ENCODE results near the gene PRKAA1. TPM values are rescaled to one million over a fixed set of nuclear protein-coding genes. Genes with fewer than 3 reads are reported as not detected.
A peak's percentile ranks its signal among the peaks of the same experiment; 100 is the strongest.
"Not testable (repeated sequence)": the region's sequence is repeated elsewhere in the genome, so short reads cannot be mapped to it uniquely, and the experiment has no call there.

PRKAA1 gene
- total and polyA plus RNA-seq, 8 donors = 17.5 to 42.9 (median 30.6) TPM

DNA sequence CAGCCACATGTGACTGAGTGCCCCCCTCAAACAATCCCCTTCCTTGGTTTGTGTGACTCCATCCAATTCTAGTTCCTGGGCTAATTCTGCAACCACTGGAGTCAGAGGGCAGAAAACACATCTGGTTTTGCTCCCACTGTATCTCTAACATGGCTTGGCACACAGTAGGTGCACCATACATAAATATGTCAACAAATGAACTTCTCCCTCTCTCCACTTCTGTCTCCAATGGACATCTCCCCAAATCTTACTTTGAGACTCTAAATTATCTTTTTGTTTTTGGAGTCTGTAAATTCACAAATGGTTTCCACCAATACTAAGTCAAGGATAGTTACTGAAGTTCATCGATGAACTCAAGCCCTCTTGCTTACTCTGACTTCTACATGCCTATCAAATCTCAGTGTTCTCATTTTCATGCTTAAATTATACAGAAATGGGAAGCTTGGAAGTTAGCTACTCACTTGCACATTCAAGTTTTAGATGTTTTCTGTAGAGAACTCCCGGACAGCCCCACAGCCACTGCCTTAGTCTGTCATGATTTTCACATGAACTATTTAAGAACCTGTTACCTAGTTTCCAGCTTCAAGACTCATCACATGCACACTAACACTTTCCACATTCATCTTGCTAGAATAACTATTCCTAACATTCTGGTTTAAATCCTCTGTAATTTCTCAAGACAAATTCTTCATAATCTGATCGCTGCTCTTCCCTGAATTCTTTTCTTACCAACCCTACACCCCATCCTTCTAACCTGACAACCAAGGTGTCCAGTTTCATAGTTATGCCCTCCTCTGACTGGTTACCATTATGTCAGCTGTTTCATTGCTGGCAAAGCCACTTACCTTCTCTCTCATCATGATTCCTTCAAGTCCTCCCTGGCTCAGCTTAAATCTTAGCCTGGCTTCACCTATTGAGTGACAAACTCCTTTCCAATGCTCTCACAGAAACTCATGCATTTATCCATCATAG, 30.8 kb upstream of the PRKAA1 start:
- Histone ChIP-seq H3K9me3 (no peaks in the 10 kb centered on the region), H3K27ac (no peak overlapping the region), H3K4me1 (peaks cover 11 to 13% (median 13%) of the 10 kb centered on the region in 3 donors), H3K4me3 (no peak overlapping the region), H3K36me3 (peaks cover 0 to 63% (median 45%) of the 10 kb centered on the region in 3 donors), H3K27me3 (no peaks in the 10 kb centered on the region)
- WGBS, 2 donors = 97 to 98% methylated on average over 3 of the region's 3 CpGs
- FAIRE-seq (no peak), ATAC-seq (no peak), DNase-seq (no peak)
- no peak for TF ChIP-seq CTCF (IDR thresholded peaks at IDR 0.05)
- intact Hi-C loops (cut with DNase I) = no loop called here

DNA sequence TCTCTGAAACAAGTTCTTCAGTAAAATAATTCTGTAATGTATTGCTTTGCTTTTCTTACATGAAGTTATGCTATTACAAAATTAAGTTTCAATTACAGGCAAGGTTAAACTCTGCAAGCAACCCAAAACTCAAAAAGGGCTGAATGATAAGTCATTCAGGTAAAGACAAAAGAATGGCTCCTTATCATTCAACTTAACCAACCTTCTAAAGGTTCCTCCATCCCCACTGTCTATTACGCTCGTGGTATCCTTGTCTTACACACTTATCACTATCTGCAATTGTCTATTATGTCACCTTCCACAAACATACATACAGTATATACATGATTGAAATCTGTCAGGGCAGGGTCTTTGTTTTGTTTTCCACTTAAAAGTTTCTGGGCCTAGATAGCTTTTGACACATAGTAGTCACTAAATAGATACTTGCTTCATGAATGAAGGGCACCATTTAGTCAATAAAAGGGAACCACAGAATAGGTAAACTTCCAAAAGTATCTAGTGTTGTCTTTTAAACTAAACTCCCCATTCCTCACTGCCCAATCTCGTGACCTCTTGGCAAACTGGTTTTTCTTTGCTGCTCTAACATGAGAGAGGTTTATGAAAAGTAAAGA, 30.0 kb upstream of the PRKAA1 start:
- Histone ChIP-seq H3K4me3 (no peak overlapping the region), H3K27ac (no peak overlapping the region), H3K36me3 (peaks cover 0 to 59% (median 43%) of the 10 kb centered on the region in 3 donors), H3K4me1 (peaks cover 3 to 9% (median 8%) of the 10 kb centered on the region in 3 donors), H3K27me3 (no peaks in the 10 kb centered on the region), H3K9me3 (no peaks in the 10 kb centered on the region)
- intact Hi-C loops (cut with DNase I) = no loop called here
- ATAC-seq (no peak), DNase-seq (no peak), FAIRE-seq (no peak)
- TF ChIP-seq CTCF (IDR thresholded peaks at IDR 0.05) = no peak
- 83 to 88% methylated on average over 3 of the region's 3 CpGs for WGBS, 2 donors

- TF ChIP-seq CTCF (IDR thresholded peaks at IDR 0.05) = no peak
- Histone ChIP-seq H3K27me3 (no peaks in the 10 kb centered on the region), H3K27ac (no peak overlapping the region), H3K4me1 (peaks cover 0 to 2% (median under 1%) of the 10 kb centered on the region in 3 donors), H3K9me3 (no peaks in the 10 kb centered on the region), H3K4me3 (no peak overlapping the region), H3K36me3 (peaks cover 0 to 51% (median 37%) of the 10 kb centered on the region in 3 donors)
- FAIRE-seq (no peak), DNase-seq (no peak), ATAC-seq (no peak)
- intact Hi-C loops (cut with DNase I) = no loop called here
- WGBS, 2 donors = 88 to 92% methylated on average over 14 of the region's 14 CpGs
These were observed 29.2 kb upstream of the PRKAA1 start for GRCh38 chr5:40827188-40827977.

DNA sequence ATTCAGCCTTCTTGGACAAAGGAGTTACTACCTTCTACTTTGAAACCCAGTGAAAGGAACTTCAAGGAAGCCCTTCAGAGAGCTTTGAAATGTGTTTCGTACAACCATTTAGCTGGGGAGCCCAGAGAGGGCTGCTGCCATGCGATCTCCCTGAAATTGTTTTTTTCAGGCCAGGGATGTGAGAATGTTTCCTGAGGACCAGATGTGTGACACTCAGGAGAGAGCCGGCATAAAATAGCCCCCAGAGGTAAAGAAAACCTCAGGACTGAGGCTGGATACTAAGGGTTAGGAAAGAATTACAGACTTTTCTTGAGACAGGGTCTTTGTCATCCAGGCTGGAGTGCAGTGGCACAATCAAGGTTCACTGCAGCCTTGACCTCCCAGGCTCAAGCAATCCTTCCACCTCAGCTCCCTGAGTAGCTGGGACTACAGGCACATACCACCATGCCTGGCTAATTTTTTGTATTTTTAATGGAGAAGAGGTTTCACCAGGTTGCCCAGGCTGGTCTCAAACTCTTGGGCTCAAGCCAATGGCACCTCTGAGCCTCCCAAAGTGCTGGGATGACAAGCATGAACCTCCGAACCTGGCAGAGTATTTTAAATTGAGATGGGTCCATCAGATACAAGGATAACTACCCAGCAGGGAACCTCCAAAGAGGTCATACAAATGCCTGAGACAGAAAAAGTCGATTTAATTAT, 28.5 kb upstream of the PRKAA1 start:
- WGBS, 2 donors = 91 to 93% methylated on average over 5 of the region's 5 CpGs
- Histone ChIP-seq H3K27me3 (no peaks in the 10 kb centered on the region), H3K27ac (no peak overlapping the region), H3K9me3 (no peaks in the 10 kb centered on the region), H3K4me1 (no peaks in the 10 kb centered on the region), H3K36me3 (peaks cover 0 to 44% (median 30%) of the 10 kb centered on the region in 3 donors), H3K4me3 (no peak overlapping the region)
- FAIRE-seq (no peak), DNase-seq (no peak), ATAC-seq (no peak)
- no peak for TF ChIP-seq CTCF (IDR thresholded peaks at IDR 0.05)
- intact Hi-C loops (cut with DNase I) = no loop called here

DNA sequence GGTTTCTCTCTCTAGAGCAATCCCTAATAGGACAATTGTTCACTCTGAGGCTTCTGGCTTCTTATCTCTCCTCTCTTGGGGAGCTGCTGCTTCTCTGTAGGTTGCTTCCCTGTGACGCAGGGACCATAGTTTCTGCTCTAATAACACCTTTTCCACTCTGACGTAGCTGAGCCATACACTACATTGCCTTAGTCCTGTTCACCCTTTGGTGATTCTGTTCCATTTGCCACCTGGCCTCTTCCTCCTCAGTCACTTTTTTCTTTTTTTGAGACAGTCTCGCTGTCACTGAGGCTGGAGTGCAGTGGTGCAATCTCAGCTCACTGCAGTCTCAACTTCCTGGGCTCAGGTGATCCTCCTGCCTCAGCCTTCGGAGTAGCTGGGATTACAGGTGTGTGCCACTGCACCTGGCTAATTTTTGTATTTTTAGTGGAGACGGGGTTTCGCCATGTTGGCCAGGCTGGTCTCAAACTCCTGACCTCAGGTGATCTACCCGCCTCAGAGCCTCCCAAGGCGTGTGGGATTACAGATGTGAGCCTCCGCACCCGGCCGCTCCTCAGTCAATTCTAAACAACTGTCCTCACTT, 27.4 kb upstream of the PRKAA1 start:
- ATAC-seq = peak in 1 of 4 donors; percentile 5
- H3K4me3 ChIP-seq; H3K4me1 ChIP-seq; H3K27me3 ChIP-seq; H3K9me3 ChIP-seq; FAIRE-seq; DNase-seq; intact Hi-C loops (cut with DNase I); H3K27ac ChIP-seq: not testable (repeated sequence)
- H3K36me3 ChIP-seq = peaks cover 0 to 33% (median 19%) of the 10 kb centered on the region in 3 donors
- WGBS, 2 donors = 96 to 97% methylated on average over 11 of the region's 11 CpGs
